HG02623 (cell line): ENCODE results near the gene ZNF512B.
"Not testable (repeated sequence)": the region's sequence is repeated elsewhere in the genome, so short reads cannot be mapped to it uniquely, and the experiment has no call there.

ENCODE experiments used
- ATAC-seq: cut with Tn5 transposase; IDR thresholded peaks from one replicate; pipeline ENCODE4 v1.9.1; 2021; ENCODE audit warnings: moderate library complexity; ENCODE audit not compliant: unreplicated experiment

The ZNF512B gene

DNA sequence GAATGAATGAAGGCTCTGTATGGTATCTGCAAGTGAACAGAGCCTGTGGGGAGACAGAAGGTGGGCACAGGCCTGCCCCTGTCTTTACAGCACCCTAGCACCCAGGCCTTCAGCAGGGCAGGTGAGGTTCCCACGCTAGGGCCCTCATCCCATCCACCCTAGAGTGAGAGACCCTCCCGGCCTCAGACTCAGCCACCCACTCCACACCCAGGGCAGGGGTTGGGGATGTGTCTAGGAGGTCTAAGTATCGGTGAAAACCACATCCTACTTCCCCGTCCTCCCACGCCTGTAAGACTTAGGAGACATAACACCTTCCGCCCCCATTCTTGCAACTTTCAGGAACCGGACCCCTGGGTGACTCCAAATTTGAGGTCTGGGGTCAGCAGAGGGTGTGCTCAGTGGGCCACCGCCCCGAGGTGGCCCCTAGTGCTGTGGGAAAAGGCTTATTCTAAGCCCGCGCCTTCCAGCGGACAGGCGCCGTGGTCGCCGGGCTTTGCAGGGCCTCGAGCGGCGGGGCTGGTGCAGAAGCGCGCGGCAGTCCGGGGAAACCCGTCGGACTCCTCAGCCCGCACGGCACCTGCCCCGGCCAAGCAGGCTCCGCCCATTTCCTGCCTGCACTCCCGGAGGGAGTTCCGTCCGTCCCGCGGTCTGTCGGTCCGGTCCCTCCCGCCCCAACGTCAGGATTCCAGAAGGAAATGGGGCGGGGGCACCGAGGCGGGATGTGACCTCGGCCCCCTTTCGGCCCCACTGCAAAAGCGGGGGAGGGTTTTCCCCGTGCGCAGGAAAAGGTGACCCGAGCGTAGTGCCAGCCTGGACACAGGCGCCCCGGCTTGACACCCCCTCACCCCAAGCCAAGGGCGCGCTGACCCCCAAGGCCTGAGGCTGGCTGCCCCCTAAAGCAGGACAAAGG, 8.8 kb upstream of the ZNF512B start:
- no peak for ATAC-seq

DNA sequence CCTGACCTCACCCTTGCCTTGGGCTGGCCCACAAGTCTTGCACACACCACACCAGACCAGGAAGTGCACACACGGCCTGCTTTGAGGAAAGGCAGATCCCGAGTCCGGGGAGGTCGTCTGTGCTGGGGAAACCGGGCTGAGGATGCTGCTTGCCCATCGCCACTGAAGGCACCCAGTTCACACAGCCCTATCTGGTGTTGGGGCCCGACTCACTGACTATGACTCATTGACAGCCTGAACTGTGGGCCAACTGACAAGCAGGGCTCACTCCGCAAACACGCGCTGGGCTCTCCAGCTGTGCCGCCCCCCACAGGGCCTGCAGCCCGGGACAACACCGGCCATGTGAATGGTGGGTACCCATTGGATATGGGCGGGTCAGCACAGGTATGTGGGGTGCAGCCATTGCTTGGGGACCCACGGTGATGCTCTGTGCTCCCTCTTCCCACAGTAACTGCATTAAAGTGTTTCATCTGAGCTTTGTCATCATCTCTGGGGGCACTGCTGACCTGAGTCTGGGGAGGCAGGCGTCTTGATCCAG, 8.1 kb upstream of the ZNF512B start:
- ATAC-seq = no peak

DNA sequence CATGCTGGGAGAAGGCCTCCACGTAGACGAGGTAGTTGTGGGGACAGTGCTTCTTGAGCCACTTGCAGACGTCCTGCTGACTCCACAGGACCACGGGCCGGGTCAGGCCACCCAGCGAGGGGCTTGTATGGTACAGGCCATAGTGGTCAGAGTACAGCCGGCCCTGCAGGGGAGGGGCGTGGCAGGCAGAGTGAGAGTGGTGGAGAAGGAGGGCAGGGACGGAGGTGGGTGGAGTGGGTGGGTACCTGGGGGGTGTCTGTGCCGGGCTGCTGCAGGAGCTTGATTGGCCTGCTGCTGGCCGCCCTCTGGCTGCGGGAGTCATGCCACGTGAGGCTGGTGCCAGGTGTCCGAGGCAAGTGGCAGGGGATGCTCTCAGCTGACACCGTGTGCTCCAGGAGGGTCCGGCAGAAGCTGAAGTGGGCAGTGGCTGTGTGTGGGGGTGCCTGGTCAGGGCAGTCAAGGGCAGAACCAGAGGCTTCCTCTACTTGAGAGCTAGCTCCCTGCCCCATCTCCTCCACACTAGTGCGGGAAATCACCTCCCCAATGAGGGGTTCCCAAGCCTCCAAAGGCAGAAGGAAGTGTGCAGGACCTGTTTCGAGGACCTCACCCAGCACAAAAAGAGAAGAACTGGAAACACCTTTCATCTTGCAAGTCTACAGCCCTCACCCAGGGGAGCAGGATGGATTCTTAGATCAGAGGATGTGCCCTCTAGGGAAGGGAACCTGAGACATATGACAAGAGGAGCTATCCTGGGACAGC, 7.4 kb upstream of the ZNF512B start:
- no peak for ATAC-seq

GRCh38 chr20:63976511-63976910, 6.8 kb upstream of the ZNF512B start:
- ATAC-seq = not testable (repeated sequence)

DNA sequence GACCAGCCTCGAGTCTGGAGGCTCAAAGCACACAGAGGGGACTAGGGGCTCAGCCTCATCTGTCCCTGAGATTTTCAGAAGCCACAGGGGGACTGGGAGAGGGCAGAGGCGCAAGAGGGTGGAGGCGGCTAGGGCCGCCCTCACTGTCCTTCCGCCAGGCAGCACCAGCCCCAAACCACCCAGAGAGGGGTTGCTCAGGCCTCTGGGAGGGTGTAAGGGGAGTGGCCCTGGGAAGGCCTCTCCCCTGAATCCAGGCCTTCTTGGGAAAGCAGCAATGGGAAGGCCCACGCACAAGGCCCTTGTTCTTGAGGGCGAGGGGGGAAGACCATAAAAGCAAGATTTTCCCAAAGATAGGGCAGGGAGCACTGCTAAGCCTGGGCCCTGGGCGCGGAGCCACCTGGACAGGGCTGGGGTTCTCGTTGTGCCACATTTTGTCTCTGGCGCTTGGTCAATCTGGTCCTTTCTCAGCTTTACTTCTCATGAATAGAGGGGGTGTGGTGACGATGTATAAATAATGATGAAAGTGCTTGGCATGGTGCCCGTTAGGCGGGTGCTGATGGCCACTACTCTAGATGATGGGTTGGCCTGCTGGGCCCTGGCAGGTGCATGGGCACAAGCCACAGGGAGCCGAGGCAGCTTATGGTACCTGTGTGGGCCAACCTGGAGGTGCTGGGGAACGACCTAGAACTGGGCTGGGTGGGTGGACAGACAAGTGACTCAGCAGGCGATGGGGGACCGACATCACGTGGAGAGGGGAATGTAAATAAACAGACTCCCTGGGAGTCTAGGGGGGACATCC, 4.9 kb upstream of the ZNF512B start:
- no peak for ATAC-seq

DNA sequence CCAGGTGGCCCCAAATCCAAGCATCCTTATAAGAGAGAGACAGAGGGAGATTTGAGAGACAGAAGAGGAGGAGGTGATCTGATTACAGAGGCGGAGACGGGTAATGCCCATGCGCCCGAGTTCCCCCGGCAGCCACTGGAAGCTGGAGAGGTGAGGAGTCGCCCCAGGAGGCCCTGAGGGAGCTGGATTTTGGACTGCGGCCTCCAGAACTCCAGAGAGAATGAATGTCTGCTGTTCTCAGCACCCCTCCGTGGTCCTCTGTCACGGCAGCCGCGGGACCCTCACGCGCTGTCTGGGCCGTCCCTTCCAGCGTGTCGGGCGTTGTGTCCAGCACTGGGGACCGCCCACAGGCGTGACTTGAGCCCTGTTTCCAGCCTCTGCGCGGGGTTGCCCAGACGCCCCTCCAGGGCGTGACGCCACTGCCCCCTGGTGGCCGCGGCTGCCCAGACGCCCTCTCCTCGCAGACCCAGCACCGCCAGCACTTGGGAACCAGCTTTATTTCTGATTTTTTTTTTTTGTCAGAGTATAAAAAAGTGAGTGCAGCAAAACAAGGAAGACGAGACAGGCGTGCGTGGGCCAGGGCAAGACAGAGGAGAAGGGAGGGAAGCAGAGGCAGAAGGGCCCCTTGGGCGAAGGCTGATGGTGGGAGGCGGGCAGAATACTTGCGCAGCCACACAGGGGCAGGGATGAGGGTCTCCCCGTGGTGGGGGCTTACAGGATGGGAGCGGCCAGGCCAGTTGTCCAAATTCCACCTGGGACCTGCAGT, 4.1 kb upstream of the ZNF512B start:
- no peak for ATAC-seq

DNA sequence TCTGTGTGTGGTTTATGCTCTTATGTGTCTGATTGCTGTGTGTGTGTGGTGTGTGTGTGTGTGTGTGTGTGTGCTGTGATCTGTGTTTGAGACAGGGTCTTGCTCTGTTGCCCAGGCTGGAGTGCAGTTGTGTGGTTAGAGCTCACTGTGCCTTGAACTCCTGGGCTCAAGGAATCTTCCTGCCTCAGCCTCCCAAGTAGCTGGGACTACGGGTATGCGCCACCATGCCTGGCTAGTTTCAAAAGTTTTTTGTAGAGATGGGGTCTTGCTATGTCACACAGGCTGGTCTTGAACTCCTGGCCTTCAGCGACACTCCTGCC, 3.4 kb upstream of the ZNF512B start:
- ATAC-seq = no peak

GRCh38 chr20:63972312-63973159, 2.8 kb upstream of the ZNF512B start:
- ATAC-seq = no peak

GRCh38 chr20:63971960-63972311, 2.2 kb upstream of the ZNF512B start:
- not testable (repeated sequence) for ATAC-seq

DNA sequence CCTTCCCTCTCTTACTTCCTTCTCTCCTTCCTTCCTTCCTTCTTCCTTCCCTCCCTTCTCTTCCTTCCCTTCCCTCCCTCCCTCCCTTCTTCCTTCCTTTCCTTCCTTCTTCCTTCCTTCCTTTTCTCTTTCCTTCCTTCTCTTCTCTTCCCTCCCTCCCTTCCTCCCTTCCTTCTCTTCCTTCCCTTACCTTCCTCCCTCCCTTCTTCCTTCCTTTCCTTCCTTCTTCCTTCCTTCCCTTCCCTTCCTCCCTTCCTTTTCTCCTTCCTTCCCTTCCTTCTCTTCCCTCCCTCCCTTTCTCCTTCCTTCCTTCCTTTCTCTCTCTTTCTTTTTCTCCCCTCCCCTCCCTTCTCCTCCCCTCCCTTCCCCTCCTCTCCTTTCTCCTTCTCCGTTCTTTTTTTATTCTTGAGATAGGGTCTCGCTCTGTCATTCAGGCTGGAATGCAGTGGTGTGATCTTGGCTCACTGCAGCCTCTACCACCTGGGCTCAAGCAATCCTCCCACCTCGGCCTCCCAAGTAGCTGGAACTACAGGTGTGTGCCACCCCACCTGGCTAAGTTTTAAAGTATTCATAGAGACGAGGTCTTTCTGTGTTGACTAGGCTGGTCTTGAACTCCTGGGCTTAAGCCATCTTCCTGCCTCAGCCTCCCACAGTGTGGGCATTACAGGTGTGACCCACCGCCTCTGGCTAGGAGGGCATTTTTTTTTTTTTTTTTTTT, 1.1 kb upstream of the ZNF512B start:
- no peak for ATAC-seq

DNA sequence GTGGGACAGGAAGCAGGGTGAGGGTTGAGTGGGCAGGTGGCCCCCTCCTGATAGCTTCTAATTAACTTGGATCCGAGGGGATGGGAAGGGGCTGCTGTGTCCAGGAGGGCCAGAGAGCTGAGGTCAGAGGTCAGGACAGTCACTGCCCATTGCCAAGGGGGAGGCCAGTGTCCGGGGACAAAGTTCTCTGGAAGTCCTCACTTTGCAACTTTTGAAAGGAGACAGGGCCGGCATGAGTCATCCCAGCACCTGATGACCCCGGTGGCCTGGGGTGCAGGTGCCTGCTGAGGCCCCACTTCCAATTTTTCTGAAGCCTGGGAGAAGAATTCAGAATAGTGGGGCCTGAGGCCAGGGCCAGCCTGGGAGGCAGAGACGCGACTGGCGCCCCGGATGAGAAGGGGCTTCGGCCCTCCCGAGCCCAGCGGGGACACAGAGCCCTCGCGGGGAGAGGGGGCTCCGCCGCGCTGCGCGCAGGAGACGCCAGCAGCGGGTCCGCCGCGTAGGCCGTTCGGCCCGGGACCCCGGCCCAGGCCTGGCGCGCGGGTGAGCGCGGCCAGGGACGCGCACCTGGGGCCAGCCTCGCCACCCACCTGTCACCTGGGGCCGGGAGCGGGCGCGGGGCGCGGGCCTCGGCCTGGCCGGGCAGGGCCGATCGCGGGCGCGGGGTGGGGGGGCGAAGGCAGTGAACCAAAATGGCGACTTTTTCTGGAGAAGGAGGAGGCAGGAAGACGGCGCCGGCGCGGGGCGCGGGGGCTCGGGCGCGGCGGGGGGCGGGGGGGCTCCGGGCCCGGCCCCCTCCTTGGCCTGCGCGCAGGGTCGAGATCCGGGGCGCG, 586 bp downstream of the ZNF512B start:
- no peak for ATAC-seq

- ATAC-seq = no peak
Measured at GRCh38 chr20:63968136-63968927, 1.4 kb downstream of the ZNF512B start.

GRCh38 chr20:63967330-63968135, 2.2 kb downstream of the ZNF512B start:
- ATAC-seq = no peak

- ATAC-seq = no peak
Measured at GRCh38 chr20:63966944-63967322, 2.8 kb downstream of the ZNF512B start.

- no peak for ATAC-seq
Measured at GRCh38 chr20:63966172-63966943, 3.4 kb downstream of the ZNF512B start.

GRCh38 chr20:63964412-63964811, 5.3 kb downstream of the ZNF512B start:
- ATAC-seq = no peak
